Activated T-cell treated with anti-CD3 and anti-CD28 coated beads, Interleukin-2, amount 50 U/mL, for 72 hours (primary cell): Measurements from ENCODE around the gene TSC2. TPM values are rescaled to one million over a fixed set of nuclear protein-coding genes. Genes with fewer than 3 reads are reported as not detected.

ENCODE experiments used
- ATAC-seq, 2 donors: fragments of 150-1000 bp; cut with Tn5 transposase; replicated peaks in 1 of 2; 2 replicates each; pipeline ENCODE4 v1.10.0; 2021; ENCODE audit warnings: moderate library complexity in 2 of 2, mild to moderate bottlenecking in 1 of 2
- DNase-seq, 2 donors: peaks; one replicate each; pipeline ENCODE4 v3.0.0; 2021 to 2022; ENCODE audit warnings: mixed read lengths in 1 of 2
- H3K27ac Mint-ChIP-seq: one replicate; pipeline ENCODE4 v1.8.0; 2022; ENCODE audit warnings: mild to moderate bottlenecking, moderate library complexity, mixed read lengths
- H3K27me3 Mint-ChIP-seq: one replicate; pipeline ENCODE4 v1.8.0; 2022; ENCODE audit warnings: low read depth, mixed read lengths
- H3K36me3 Mint-ChIP-seq, 2 donors: one replicate each; pipeline ENCODE4 v1.8.0; 2022; ENCODE audit warnings: mixed read lengths in 2 of 2, mild to moderate bottlenecking in 1 of 2; ENCODE audit not compliant: insufficient read depth in 2 of 2
- H3K4me1 Mint-ChIP-seq: one replicate; pipeline ENCODE4 v1.8.0; 2022; ENCODE audit warnings: low read depth, mixed read lengths
- H3K4me3 Mint-ChIP-seq, 2 donors: one replicate each; pipeline ENCODE4 v1.8.0; 2022; ENCODE audit warnings: mild to moderate bottlenecking in 2 of 2, mixed read lengths in 2 of 2, moderate library complexity in 2 of 2
- H3K9me3 Mint-ChIP-seq, 2 donors: one replicate each; pipeline ENCODE4 v1.8.0; 2022; ENCODE audit warnings: mixed read lengths in 2 of 2
- total RNA-seq, 2 donors: library from RNA; stranded (reverse); gene quantifications; one replicate each; pipeline ENCODE4 v1.2.3, GENCODE V29; 2022

Gene TSC2
- total RNA-seq, 2 donors from 2014 or later, result 96.6 to 98.4 TPM

DNA sequence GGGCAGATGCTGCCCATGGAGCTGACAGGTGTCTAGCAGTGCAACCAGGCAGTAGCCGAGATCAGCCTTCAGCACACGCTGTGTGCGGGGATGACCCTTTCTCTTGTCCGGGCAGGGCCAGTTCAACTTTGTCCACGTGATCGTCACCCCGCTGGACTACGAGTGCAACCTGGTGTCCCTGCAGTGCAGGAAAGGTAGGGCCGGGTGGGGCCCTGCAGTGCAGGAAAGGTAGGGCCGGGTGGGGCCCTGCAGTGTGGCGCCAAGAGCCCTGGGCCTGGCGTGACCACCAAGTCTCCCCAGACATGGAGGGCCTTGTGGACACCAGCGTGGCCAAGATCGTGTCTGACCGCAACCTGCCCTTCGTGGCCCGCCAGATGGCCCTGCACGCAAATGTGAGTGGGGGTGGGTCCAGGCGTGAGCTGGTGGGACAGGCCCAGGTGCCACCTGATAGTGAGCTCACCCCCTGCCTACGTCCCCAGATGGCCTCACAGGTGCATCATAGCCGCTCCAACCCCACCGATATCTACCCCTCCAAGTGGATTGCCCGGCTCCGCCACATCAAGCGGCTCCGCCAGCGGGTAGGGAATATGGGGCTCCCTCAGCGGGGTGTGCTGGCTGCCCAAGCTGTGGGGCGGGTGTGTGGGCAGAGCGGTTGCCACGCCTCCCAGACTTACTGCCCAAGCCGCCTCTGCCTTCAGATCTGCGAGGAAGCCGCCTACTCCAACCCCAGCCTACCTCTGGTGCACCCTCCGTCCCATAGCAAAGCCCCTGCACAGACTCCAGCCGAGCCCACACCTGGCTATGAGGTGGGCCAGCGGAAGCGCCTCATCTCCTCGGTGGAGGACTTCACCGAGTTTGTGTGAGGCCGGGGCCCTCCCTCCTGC lies 40.2 kb downstream of the TSC2 start:
- no peaks in the 10 kb centered on the region for H3K36me3 Mint-ChIP-seq
- no peak overlapping the region for H3K27ac Mint-ChIP-seq
- H3K4me3 Mint-ChIP-seq, result no peak overlapping the region
- H3K4me1 Mint-ChIP-seq, result no peaks in the 10 kb centered on the region
- no peaks in the 10 kb centered on the region for H3K9me3 Mint-ChIP-seq
- H3K27me3 Mint-ChIP-seq, result no peaks in the 10 kb centered on the region
- ATAC-seq, result no peak
- no peak for DNase-seq

DNA sequence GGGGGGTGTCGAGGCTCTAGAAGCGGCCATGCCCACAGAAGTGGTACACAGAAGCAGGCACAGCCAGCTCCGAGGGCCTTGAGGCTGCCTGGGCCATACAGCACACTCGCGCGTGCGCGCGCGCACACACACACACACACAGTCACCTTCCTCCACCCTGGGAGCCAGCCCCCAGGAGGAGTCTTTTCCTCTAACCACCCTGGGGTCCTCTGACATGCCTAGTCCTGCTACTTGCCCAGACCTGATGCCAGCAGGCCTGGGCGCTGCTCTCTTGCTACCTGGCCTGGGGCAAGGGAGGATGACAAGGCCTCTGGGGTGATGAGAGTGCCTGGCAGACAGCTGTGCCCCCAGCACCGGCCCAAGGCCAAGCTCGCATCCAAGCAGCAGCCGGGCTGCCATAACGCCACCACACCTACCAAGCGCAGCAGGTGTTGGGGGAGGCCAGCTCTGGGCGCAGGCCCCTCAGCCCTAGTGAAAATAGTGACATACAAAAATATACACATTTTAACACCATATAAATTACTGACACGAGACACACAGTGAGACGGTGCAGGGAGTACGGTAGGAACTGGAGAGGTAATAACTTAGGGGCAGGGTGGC lies 41.1 kb downstream of the TSC2 start:
- Mint-ChIP-seq H3K4me3 (no peak overlapping the region), H3K4me1 (no peaks in the 10 kb centered on the region), H3K9me3 (no peaks in the 10 kb centered on the region), H3K27ac (no peak overlapping the region), H3K27me3 (no peaks in the 10 kb centered on the region), H3K36me3 (no peaks in the 10 kb centered on the region)
- no peak for DNase-seq
- no peak for ATAC-seq

DNA sequence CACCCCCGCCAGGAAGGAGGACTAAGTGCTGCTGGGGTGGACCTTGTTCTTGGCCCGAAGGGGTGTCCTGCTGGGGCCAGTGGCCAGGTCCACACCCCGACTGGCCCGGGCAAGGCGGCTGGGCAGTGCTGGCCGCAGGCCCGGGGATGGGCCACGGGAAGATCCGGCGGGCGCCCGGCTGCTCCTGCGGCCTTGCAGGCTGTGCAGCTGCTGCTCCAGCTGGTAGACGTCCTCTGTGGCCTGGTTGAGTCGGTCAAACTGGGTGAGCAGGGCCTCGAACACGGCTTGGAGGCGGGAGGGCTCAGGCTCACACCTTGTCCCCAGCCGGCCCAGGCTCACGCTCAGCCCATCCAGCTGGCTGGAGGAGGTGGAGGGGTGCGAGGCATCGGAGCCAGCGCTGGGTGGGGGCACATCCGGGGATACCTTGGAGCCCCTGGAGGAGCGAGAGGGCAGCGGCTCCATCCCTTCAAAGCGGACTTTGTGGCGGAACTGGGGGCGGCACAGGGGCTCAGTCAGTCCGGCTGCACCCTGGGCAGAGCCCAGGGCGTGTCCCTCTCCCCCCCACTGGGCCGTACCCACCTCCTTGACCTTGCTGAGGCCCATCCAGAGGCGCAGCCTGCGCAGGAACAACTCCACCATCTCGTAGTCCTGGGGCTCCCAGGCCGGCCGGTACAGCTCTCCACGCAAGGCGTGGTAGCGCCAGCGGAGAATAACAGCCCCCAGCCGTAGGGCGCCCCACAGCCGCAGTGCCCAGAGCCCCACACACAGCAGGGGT lies 42.1 kb downstream of the TSC2 start:
- ATAC-seq, result no peak
- no peaks in the 10 kb centered on the region for H3K9me3 Mint-ChIP-seq
- H3K4me3 Mint-ChIP-seq, result no peak overlapping the region
- no peaks in the 10 kb centered on the region for H3K36me3 Mint-ChIP-seq
- no peak overlapping the region for H3K27ac Mint-ChIP-seq
- no peaks in the 10 kb centered on the region for H3K27me3 Mint-ChIP-seq
- DNase-seq, result no peak
- H3K4me1 Mint-ChIP-seq, result no peaks in the 10 kb centered on the region

DNA sequence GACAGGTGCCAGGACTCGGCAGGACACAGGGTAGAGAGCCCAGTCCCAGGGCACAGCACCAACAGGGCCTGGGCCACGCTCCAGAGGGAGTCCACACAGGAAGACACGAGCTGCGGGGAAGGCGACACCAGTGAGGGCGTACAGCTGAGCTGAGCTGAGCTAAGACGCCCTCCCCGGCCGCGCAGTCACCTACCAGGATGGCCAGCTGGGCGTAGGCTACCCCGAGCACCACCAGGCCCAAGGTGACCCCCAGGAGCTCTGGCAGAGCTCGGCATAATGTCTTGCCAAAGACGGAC lies 42.6 kb downstream of the TSC2 start:
- H3K27ac Mint-ChIP-seq, result no peak overlapping the region
- no peak for ATAC-seq
- peaks cover 0 to 2% of the 10 kb centered on the region in 2 donors for H3K36me3 Mint-ChIP-seq
- H3K4me3 Mint-ChIP-seq, result no peak overlapping the region
- H3K4me1 Mint-ChIP-seq, result no peaks in the 10 kb centered on the region
- H3K9me3 Mint-ChIP-seq, result no peaks in the 10 kb centered on the region
- no peaks in the 10 kb centered on the region for H3K27me3 Mint-ChIP-seq
- no peak for DNase-seq

DNA sequence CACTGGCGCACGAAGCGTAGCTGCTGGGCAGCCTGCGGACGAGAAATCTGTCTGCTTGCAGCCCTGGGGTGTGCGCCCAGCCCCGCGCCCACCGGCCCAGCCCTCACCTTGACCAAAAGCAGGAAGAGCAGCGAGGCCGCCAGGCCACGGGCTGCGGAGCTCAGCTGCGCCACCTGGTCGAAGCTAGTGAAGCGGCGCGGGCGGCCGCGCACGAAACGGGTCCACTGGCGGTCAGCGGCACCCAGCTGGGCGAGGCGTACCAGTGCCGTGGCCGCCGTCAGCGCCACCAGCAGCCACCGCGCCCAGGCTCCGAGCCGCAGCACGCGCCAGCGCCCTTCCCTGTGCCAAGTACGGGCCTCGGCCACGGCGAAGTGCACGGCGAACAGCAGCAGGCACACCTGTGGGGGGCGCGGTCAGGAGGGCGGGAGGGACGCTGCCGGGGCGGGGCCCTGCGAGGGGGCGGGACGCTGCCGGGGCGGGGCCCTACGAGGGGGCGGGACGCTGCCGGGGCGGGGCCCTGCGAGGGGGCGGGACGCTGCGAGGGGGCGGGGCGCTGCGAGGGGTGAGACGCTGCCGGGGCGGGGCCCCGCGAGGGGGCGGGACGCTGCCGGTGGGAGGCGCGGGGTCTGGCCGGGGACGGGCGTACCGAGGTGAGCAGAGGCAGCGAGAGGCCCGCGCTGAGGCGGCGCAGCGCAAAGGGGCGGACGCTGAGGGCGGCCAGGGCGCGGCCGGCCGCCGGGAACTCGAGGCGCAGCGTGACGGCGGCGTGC lies 43.2 kb downstream of the TSC2 start:
- H3K27ac Mint-ChIP-seq, result no peak overlapping the region
- peak in 1 of 2 donors; percentile 18 for DNase-seq
- H3K4me3 Mint-ChIP-seq, result no peak overlapping the region
- peaks cover 0 to 2% of the 10 kb centered on the region in 2 donors for H3K36me3 Mint-ChIP-seq
- H3K9me3 Mint-ChIP-seq, result no peaks in the 10 kb centered on the region
- H3K27me3 Mint-ChIP-seq, result no peaks in the 10 kb centered on the region
- no peaks in the 10 kb centered on the region for H3K4me1 Mint-ChIP-seq
- ATAC-seq, result peak in 1 of 2 donors; percentile 24

DNA sequence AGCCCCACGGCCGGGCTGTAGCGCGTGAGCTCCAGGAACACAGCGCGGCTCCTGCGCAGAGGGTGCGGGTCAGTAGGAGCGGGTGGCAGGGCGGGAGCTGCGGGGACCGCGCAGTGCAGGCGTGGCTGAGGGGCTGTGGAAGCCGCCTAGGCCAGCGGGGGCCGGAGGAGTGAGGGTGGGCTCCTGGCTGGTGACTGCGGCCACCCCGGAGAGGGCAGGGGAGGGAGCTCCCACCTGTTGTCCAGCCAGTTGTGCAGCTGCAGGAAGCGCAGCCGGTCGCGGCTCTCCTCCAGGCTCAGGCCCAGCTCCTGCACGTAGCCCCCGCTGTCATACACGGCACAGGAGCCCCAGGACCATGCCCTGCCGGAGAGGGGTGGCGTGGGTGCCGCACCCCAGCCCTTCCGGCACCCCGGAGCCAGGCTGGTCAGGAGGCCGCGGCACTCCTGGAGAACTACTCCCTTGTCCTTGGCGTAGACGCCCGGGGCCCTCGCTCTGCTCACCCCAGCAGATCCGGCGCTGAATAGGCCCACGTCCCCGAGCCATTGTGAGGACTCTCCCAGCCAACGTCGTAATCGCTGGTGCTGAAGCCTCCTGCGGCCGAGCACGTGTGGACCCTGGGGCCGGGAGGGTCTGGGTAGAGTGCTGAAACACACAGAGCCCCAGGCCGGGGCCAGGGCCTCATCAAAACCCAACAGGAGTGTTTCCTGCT lies 43.9 kb downstream of the TSC2 start:
- ATAC-seq (peak in 1 of 2 donors; percentile 18), DNase-seq (no peak)
- Mint-ChIP-seq H3K4me3 (no peak overlapping the region), H3K27ac (no peak overlapping the region), H3K27me3 (no peaks in the 10 kb centered on the region), H3K36me3 (peaks cover 0 to 2% of the 10 kb centered on the region in 2 donors), H3K9me3 (no peaks in the 10 kb centered on the region), H3K4me1 (no peaks in the 10 kb centered on the region)

DNA sequence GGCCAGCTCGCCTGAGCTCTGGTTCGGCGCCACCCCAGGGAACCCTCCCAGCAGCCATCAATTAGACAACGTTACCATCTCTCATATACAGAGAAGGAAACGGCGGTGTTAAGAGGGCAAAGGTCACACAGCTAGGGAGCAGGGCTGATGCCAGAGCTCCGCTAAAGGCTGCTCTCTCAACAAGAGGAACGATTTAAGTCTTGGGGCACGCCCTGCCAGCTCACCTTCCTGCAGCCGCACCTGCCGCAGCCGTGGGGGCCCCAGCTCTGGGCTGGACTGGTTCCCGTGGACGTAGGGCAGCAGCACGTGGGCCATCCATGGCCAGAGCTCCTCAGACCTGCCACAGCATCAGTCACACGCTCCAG lies 44.5 kb downstream of the TSC2 start:
- ATAC-seq (no peak), DNase-seq (no peak)
- no peak overlapping the region for H3K4me3 Mint-ChIP-seq
- H3K27me3 Mint-ChIP-seq, result no peaks in the 10 kb centered on the region
- H3K4me1 Mint-ChIP-seq, result no peaks in the 10 kb centered on the region
- H3K9me3 Mint-ChIP-seq, result no peaks in the 10 kb centered on the region
- H3K27ac Mint-ChIP-seq, result no peak overlapping the region
- peaks cover 0 to 2% of the 10 kb centered on the region in 2 donors for H3K36me3 Mint-ChIP-seq

DNA sequence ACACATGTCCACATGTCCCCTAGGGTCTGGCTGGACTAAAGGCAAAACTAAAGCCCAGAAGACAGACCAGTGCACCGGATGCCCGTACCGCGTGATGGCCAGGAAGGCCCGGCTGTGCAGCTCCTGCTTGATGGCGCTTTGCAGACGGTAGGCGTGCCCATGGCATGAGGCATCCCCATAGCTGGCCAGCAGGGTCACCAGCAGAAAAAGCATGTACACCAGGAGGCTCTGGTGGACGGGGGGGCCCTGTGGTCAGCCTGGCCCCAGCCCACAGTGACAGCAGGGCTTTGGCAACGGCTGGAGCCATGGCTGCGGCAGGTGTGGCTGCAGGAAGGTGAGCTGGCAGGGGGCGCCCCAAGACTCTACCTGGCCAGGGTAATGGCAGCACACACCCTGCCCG lies 45.1 kb downstream of the TSC2 start:
- peaks cover 0 to 2% of the 10 kb centered on the region in 2 donors for H3K36me3 Mint-ChIP-seq
- H3K27ac Mint-ChIP-seq, result no peak overlapping the region
- H3K27me3 Mint-ChIP-seq, result no peaks in the 10 kb centered on the region
- DNase-seq (no peak), ATAC-seq (no peak)
- no peak overlapping the region for H3K4me3 Mint-ChIP-seq
- no peaks in the 10 kb centered on the region for H3K4me1 Mint-ChIP-seq
- H3K9me3 Mint-ChIP-seq, result no peaks in the 10 kb centered on the region

DNA sequence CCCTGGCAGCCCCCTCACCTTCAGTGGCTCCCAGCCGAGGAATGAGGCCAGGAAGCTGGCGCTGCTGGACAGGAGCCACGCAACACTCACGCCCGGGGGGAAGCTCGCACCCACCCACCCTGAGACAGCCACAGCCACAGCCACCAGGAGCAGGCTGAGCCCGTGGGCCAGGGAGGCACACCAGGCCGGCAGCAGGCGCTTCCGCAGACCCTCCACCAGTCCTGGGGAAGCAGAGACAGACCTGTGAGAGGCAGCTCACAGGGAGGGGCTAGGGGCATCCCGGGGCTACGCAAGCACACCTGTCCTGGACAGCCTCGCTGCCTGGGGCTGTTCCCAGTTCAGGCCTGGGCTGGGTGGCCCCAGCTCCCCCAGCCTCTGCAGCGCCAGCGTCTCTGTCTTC lies 46.0 kb downstream of the TSC2 start:
- peaks cover 0 to 2% of the 10 kb centered on the region in 2 donors for H3K36me3 Mint-ChIP-seq
- no peak for DNase-seq
- no peak overlapping the region for H3K4me3 Mint-ChIP-seq
- no peak overlapping the region for H3K27ac Mint-ChIP-seq
- no peaks in the 10 kb centered on the region for H3K9me3 Mint-ChIP-seq
- H3K4me1 Mint-ChIP-seq, result no peaks in the 10 kb centered on the region
- H3K27me3 Mint-ChIP-seq, result no peaks in the 10 kb centered on the region
- ATAC-seq, result no peak

DNA sequence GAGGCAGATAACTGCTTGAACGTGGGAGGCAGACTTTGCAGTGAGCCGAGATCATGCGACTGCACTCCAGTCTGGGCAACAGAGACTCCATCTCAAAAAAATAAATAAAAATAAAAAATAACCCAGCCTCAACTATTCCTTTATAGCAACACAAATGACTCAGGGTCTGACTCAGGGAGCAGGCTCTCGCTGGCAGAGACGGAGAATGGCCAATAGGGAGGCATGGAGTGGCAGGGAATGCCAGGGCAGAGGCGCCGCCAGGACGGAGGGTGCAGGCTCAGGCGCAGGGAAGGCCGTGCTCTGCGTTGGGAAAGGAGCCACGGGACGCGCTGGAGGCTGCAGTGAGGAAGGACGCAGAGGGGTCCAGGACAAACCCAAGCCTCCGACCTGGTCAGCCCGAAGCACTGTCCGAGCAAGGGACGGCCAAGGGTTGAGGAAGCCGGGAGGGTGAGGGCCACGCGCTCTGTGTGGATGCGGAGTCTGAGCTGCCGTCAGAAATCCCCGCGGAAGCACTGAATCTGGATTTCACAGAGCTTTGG lies 47.6 kb downstream of the TSC2 start:
- H3K4me1 Mint-ChIP-seq, result no peaks in the 10 kb centered on the region
- no peak overlapping the region for H3K27ac Mint-ChIP-seq
- no peak for ATAC-seq
- no peaks in the 10 kb centered on the region for H3K27me3 Mint-ChIP-seq
- H3K36me3 Mint-ChIP-seq, result peaks cover 0 to 2% of the 10 kb centered on the region in 2 donors
- no peak for DNase-seq
- H3K9me3 Mint-ChIP-seq, result no peaks in the 10 kb centered on the region
- no peak overlapping the region for H3K4me3 Mint-ChIP-seq

DNA sequence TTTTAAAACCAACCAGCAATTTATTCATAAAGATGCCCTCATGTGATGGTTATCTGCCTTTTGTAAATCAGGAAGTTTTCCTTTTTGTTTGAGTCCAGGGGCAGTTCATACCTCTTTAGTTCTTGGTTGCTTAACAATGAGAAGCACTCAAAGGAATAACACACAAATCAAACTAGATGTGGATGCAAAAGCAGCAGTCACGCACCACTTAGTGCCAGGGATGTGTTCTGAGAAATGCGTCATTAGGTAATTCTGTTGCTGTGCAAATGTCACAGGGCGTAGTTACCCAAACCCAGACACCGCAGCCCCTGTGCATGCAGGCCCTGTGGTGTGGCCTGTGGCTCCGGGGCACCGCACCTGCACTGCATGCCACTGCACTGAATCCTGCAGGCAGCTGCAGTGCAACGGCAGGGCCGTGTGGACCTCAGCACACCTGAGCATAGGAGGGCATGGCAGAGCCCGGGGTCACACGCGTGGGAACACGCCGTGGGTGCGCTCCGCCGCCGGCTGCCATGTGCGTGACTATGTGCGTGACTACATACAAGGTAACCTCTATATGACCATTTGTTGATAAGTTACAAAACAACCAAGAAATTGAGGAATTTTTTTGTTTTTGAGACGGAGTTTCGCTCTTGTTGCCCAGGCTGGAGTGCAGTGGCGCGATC lies 48.3 kb downstream of the TSC2 start:
- Mint-ChIP-seq H3K4me1 (no peaks in the 10 kb centered on the region), H3K4me3 (no peak overlapping the region), H3K27ac (no peak overlapping the region), H3K9me3 (no peaks in the 10 kb centered on the region), H3K36me3 (peaks cover 0 to 2% of the 10 kb centered on the region in 2 donors), H3K27me3 (no peaks in the 10 kb centered on the region)
- DNase-seq (no peak), ATAC-seq (no peak)
